Vagina (tissue), 2 donors: ENCODE data around the gene NUDT13. TPM values are rescaled to one million over a fixed set of nuclear protein-coding genes. Genes with fewer than 3 reads are reported as not detected.

Experiments
- DNase-seq, 2 donors: peaks; one replicate each; pipeline ENCODE4 v3.0.0-alpha.2; 2017; ENCODE audit errors: extremely low spot score in 2 of 2
- H3K27ac ChIP-seq: fragments of 200-600 bp; sonication (generic); one replicate; pipeline ENCODE4 v1.5.1; 2019
- H3K27me3 ChIP-seq: fragments of 200-600 bp; sonication (generic); one replicate; pipeline ENCODE4 v1.5.1; 2019
- H3K36me3 ChIP-seq, 2 donors: fragments of 200-600 bp; sonication (generic); one replicate each; pipeline ENCODE4 v1.5.1; 2017 to 2019
- H3K4me1 ChIP-seq: fragments of 200-600 bp; sonication (generic); one replicate; pipeline ENCODE4 v1.5.1; 2019
- H3K4me3 ChIP-seq, 2 donors: fragments of 200-600 bp; sonication (generic); 1 replicate in 1 of 2; 2 replicates in 1 of 2; pipeline ENCODE4 v1.5.1; 2016 to 2019
- H3K9me3 ChIP-seq: fragments of 200-600 bp; sonication (generic); one replicate; pipeline ENCODE4 v1.5.1; 2019
- CTCF ChIP-seq, 3 experiments: fragments of 450-650 bp in 2 of 3; fragments of 200-600 bp in 1 of 3; sonication (generic) in 1 of 3; IDR thresholded peaks; one replicate each; pipeline ENCODE4 v1.5.1; 2017 to 2019; ENCODE audit warnings: antibody characterized with exemption in 3 of 3, mild to moderate bottlenecking in 2 of 3, moderate library complexity in 2 of 3
- POLR2A ChIP-seq, 2 donors: fragments of 450-650 bp; IDR thresholded peaks; one replicate each; pipeline ENCODE4 v1.6.1; 2017; ENCODE audit warnings: antibody characterized with exemption in 2 of 2, mild to moderate bottlenecking in 2 of 2, moderate library complexity in 2 of 2
- POLR2AphosphoS5 ChIP-seq, 2 donors: sonication (generic); formaldehyde crosslinking; IDR thresholded peaks; one replicate each; pipeline ENCODE4 v1.9.0; 2017; ENCODE audit warnings: antibody characterized with exemption in 2 of 2, mild to moderate bottlenecking in 2 of 2, low read depth in 1 of 2; ENCODE audit not compliant: insufficient read depth in 1 of 2
- intact Hi-C: fragments of 100-400 bp; cut with DNase I; formaldehyde crosslinking; loops from one replicate; pipeline ENCODE4 v1.15.1; 2023
- total RNA-seq: library from RNA; depleted of rRNA; stranded (reverse); fragments of >200 nt; gene quantifications from one replicate; pipeline ENCODE4 v1.2.3, GENCODE V29; 2016

NUDT13 gene
- total RNA-seq, 1 donor from 2014 or later, result 2.9 TPM

DNA sequence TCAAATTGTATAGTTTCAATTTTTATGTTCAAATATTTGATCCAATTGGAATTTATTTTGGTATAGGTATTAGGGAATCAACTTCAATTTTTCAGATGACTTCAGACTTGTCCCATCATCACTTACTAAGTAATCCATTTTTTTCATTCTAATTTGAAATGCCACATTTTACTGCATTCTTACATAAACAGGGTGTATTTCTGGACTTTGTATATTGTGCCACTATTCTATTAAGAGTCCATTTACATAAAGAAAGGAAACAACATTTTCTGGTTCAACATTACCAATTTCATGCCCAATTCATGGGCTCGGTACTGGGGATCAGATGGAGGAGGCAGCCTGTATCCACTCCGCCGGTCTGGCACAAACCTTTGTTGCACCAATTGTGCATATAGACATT, 41.8 kb downstream of the NUDT13 start:
- intact Hi-C loops, result no loop called here
- H3K9me3 ChIP-seq, result no peaks in the 10 kb centered on the region
- no peaks in the 10 kb centered on the region for H3K4me1 ChIP-seq
- H3K36me3 ChIP-seq, result peaks cover 0 to 58% of the 10 kb centered on the region in 2 donors
- no peak for DNase-seq
- H3K27me3 ChIP-seq, result no peaks in the 10 kb centered on the region
- H3K4me3 ChIP-seq, result no peak overlapping the region
- no peak for TF ChIP-seq CTCF (IDR thresholded peaks at IDR 0.05)
- no peak for TF ChIP-seq POLR2AphosphoS5 (IDR thresholded peaks at IDR 0.05; ENCODE audit: insufficient read depth in 1 of 2, low read depth in 1 of 2)
- TF ChIP-seq POLR2A (IDR thresholded peaks at IDR 0.05), result no peak
- H3K27ac ChIP-seq, result no peak overlapping the region

DNA sequence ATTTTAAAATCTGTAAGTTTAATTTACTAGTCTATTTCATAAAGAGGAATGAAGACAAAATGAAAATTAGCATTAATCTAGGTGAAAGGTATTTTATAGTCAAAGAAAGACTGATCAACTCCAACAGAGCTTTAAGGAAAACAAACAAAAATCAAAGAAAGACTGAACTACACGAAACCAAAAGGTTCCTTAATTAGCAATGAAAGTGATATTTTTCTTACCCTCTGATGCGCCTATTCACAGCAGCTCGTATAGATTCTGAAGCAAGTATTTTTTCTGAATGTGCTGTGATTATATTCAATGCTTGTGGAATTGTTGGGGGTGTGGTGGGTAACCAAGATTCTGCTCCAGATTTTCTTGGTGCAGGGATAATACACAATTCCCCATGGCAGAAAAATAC, 45.8 kb downstream of the NUDT13 start:
- intact Hi-C loops, result no loop called here
- no peaks in the 10 kb centered on the region for H3K27me3 ChIP-seq
- TF ChIP-seq CTCF (IDR thresholded peaks at IDR 0.05) (no peak), POLR2AphosphoS5 (IDR thresholded peaks at IDR 0.05; ENCODE audit: insufficient read depth in 1 of 2, low read depth in 1 of 2) (no peak), POLR2A (IDR thresholded peaks at IDR 0.05) (no peak)
- peaks cover 0 to 38% of the 10 kb centered on the region in 2 donors for H3K36me3 ChIP-seq
- DNase-seq, result no peak
- H3K9me3 ChIP-seq, result no peaks in the 10 kb centered on the region
- H3K4me3 ChIP-seq, result no peak overlapping the region
- H3K4me1 ChIP-seq, result no peaks in the 10 kb centered on the region
- H3K27ac ChIP-seq, result no peak overlapping the region

GRCh38 chr10:73159038-73159648, 48.9 kb downstream of the NUDT13 start:
- Histone ChIP-seq H3K36me3 (peaks cover 0 to 38% of the 10 kb centered on the region in 2 donors), H3K4me1 (peaks cover 28% of the 10 kb centered on the region), H3K9me3 (no peaks in the 10 kb centered on the region), H3K27ac (no peak overlapping the region), H3K4me3 (no peak overlapping the region), H3K27me3 (no peaks in the 10 kb centered on the region)
- DNase-seq, result no peak
- TF ChIP-seq POLR2A (IDR thresholded peaks at IDR 0.05) (no peak), CTCF (IDR thresholded peaks at IDR 0.05) (peak; percentile 54 to 70 (median 63)), POLR2AphosphoS5 (IDR thresholded peaks at IDR 0.05; ENCODE audit: insufficient read depth in 1 of 2, low read depth in 1 of 2) (peak in 1 of 2 donors; percentile 38)
- intact Hi-C loops, result no loop called here

GRCh38 chr10:73161079-73161478, 50.8 kb downstream of the NUDT13 start:
- no peaks in the 10 kb centered on the region for H3K9me3 ChIP-seq
- intact Hi-C loops, result loop anchor here (10.0 kb wide), 1 partner anchor 334 kb away; the partner anchor contains the start of gene PPP3CB
- peaks cover 0 to 20% of the 10 kb centered on the region in 2 donors for H3K36me3 ChIP-seq
- H3K27ac ChIP-seq, result no peak overlapping the region
- TF ChIP-seq POLR2AphosphoS5 (IDR thresholded peaks at IDR 0.05; ENCODE audit: insufficient read depth in 1 of 2, low read depth in 1 of 2) (no peak), CTCF (IDR thresholded peaks at IDR 0.05) (no peak), POLR2A (IDR thresholded peaks at IDR 0.05) (no peak)
- H3K4me1 ChIP-seq, result peaks cover 43% of the 10 kb centered on the region
- no peak for DNase-seq
- no peaks in the 10 kb centered on the region for H3K27me3 ChIP-seq
- H3K4me3 ChIP-seq, result no peak overlapping the region

- intact Hi-C loops, result loop anchor here (10.0 kb wide), 1 partner anchor 333 kb away; the partner anchor contains the start of gene PPP3CB
- TF ChIP-seq POLR2A (IDR thresholded peaks at IDR 0.05) (no peak), POLR2AphosphoS5 (IDR thresholded peaks at IDR 0.05; ENCODE audit: insufficient read depth in 1 of 2, low read depth in 1 of 2) (no peak), CTCF (IDR thresholded peaks at IDR 0.05) (no peak)
- Histone ChIP-seq H3K4me1 (peaks cover 49% of the 10 kb centered on the region), H3K9me3 (no peaks in the 10 kb centered on the region), H3K27ac (no peak overlapping the region), H3K4me3 (no peak overlapping the region), H3K27me3 (no peaks in the 10 kb centered on the region), H3K36me3 (peaks cover 0 to 14% of the 10 kb centered on the region in 2 donors)
- DNase-seq, result no peak
Measured at GRCh38 chr10:73161662-73162061, 51.4 kb downstream of the NUDT13 start.
